Activated CD4-positive, alpha-beta memory T cell treated with anti-CD3 and anti-CD28 coated beads, Interleukin-2, amount 10 ng/mL, durations not matched to agents 7 days and 5 days (primary cell): ENCODE data around the gene SLBP. TPM values are rescaled to one million over a fixed set of nuclear protein-coding genes. Genes with fewer than 3 reads are reported as not detected.

Source experiments
- CTCF ChIA-PET: fragments of 350-600 bp; sonication (Branson Sonifier 250); formaldehyde crosslinking; loops from one replicate; lab custom pipeline; 2021; ENCODE audit warnings: antibody characterized with exemption, inconsistent platforms; lab: Charles Lee
- POLR2A ChIA-PET: fragments of 350-600 bp; sonication (Branson Sonifier 250); formaldehyde crosslinking; loops from one replicate; lab custom pipeline; 2021; ENCODE audit warnings: antibody characterized with exemption; lab: Charles Lee
- DNase-seq: peaks from one replicate; pipeline ENCODE4 v3.0.0-alpha.2; 2020
- H3K27ac Mint-ChIP-seq: one replicate; pipeline ENCODE4 v1.8.0; 2021; ENCODE audit warnings: mild to moderate bottlenecking, mixed read lengths
- H3K27me3 Mint-ChIP-seq: one replicate; pipeline ENCODE4 v1.8.0; 2021; ENCODE audit warnings: mixed read lengths
- H3K36me3 Mint-ChIP-seq: one replicate; pipeline ENCODE4 v1.8.0; 2021; ENCODE audit warnings: low read depth, mixed read lengths
- H3K4me1 Mint-ChIP-seq: one replicate; pipeline ENCODE4 v1.8.0; 2021; ENCODE audit warnings: mixed read lengths
- H3K4me3 Mint-ChIP-seq: one replicate; pipeline ENCODE4 v1.8.0; 2021; ENCODE audit warnings: mild to moderate bottlenecking, mixed read lengths
- H3K9me3 Mint-ChIP-seq: one replicate; pipeline ENCODE4 v1.8.0; 2021; ENCODE audit warnings: mixed read lengths
- total RNA-seq, 2 experiments: library from RNA; stranded (reverse); gene quantifications; one replicate each; pipeline ENCODE4 v1.2.3, GENCODE V29; 2021

Gene SLBP
- total RNA-seq, 2 experiments from 2014 or later: 105 to 107 TPM

DNA sequence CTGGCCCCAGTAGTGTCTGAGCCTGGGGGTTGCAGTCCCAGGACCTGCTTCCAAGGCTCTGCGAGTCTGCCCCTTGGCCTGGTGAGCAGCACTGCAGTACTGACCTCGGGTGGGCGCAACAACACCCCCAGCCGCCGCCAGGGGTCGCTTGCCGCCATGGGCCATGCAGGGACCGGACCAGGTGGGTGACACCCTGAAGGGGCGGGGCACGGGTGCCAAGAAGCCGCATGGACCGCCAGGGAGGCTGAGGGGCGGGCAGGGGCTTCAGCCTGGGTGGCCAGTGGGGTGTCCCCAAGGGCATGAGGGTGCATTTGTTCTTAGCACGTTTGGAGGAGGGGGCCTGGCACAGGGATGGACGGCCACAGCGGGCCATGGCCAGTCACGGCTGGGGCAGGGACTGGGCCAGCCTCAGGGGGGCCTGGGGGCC lies 34.2 kb upstream of the SLBP start:
- Mint-ChIP-seq H3K9me3 (no peaks in the 10 kb centered on the region), H3K27me3 (no peaks in the 10 kb centered on the region), H3K4me3 (no peak overlapping the region), H3K27ac (no peak overlapping the region), H3K4me1 (no peaks in the 10 kb centered on the region), H3K36me3 (peaks cover 34% of the 10 kb centered on the region)
- DNase-seq: peak; percentile 79
- POLR2A ChIA-PET: no interaction called here
- CTCF ChIA-PET: interaction anchor here (2.2 to 2.6 kb wide), 2 partner anchors 63 to 66 kb away, joined by 11 to 13 read pairs; no protein-coding TSS in a partner anchor

DNA sequence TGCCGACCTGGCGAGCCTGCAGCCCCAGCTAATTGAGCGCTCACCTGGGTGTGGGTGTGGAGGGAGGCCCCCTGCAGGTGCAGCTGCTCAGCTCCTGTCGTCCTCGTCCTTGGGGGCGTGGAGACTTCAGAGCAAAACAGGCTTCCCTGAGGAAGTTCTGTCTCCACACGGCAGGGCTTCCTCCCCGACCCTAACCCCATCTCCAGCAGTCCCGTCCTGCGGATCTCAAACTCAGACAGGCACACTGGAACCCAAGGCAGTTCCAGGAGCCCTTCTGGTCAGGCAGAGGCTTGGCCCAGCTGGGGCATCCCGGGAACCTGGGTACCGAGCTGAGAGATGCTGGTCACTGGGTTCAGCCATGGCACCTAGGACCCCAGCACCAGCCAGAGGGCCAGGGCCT lies 33.6 kb upstream of the SLBP start:
- H3K36me3 Mint-ChIP-seq: peaks cover 40% of the 10 kb centered on the region
- H3K4me1 Mint-ChIP-seq: no peaks in the 10 kb centered on the region
- H3K9me3 Mint-ChIP-seq: no peaks in the 10 kb centered on the region
- H3K4me3 Mint-ChIP-seq: no peak overlapping the region
- H3K27ac Mint-ChIP-seq: no peak overlapping the region
- POLR2A ChIA-PET: no interaction called here
- CTCF ChIA-PET: interaction anchor here (1.2 to 2.2 kb wide), 4 partner anchors 15 to 64 kb away, joined by 4 to 13 read pairs (median 6); no protein-coding TSS in a partner anchor
- H3K27me3 Mint-ChIP-seq: no peaks in the 10 kb centered on the region
- DNase-seq: no peak

DNA sequence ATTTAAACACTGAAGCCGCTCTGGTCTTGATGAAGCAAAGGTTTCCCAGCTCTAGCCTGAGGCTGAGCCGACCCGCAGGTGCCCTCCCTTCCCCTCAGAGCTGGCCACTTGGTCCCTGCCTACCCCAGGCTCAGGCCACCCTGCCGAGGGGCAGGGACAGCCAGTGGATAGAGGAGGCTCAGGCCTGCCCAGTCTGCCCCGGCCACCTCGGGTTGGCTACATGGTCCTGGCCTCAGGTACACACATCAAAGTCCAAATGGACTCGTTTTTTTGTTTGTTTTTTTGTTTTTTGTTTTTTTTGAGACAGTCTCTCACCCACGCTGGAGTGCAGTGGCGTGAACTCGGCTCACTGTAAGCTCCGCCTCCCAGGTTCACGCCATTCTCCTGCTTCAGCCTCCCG lies 33.0 kb upstream of the SLBP start:
- no peak for DNase-seq
- Mint-ChIP-seq H3K27me3 (no peaks in the 10 kb centered on the region), H3K4me3 (no peak overlapping the region), H3K9me3 (no peaks in the 10 kb centered on the region), H3K36me3 (peaks cover 45% of the 10 kb centered on the region), H3K27ac (no peak overlapping the region), H3K4me1 (no peaks in the 10 kb centered on the region)
- CTCF ChIA-PET: interaction anchor here (1.2 to 2.2 kb wide), 4 partner anchors 15 to 64 kb away, joined by 4 to 13 read pairs (median 6); no protein-coding TSS in a partner anchor
- POLR2A ChIA-PET: interaction anchor here (1.0 to 1.2 kb wide), 2 partner anchors 125 to 130 kb away, joined by 3 read pairs; no protein-coding TSS in a partner anchor

DNA sequence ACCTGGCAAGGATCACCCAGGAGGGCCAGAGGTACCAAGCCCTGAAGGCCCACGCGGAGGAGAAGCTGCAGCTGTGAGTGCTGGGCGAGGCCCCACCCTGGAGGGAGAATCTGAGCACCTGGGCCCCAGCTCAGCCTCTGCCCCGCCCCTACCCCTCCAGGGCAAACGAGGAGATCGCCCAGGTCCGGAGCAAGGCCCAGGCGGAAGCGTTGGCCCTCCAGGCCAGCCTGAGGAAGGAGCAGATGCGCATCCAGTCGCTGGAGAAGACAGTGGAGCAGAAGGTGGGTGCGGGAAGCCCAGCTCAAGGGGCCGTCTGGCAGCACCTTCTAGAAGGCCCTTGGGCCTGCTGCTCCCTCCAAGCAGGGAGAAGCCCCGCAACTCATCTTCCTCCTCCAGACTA lies 32.4 kb upstream of the SLBP start:
- Mint-ChIP-seq H3K4me3 (no peak overlapping the region), H3K27ac (no peak overlapping the region), H3K27me3 (no peaks in the 10 kb centered on the region), H3K4me1 (no peaks in the 10 kb centered on the region), H3K36me3 (peaks cover 48% of the 10 kb centered on the region), H3K9me3 (no peaks in the 10 kb centered on the region)
- CTCF ChIA-PET: interaction anchor here (0.9 to 2.2 kb wide), 6 partner anchors 14 to 65 kb away, joined by 3 to 13 read pairs (median 5); no protein-coding TSS in a partner anchor
- POLR2A ChIA-PET: interaction anchor here (0.8 to 1.2 kb wide), 4 partner anchors 8 to 130 kb away, joined by 3 read pairs; no protein-coding TSS in a partner anchor
- DNase-seq: no peak

DNA sequence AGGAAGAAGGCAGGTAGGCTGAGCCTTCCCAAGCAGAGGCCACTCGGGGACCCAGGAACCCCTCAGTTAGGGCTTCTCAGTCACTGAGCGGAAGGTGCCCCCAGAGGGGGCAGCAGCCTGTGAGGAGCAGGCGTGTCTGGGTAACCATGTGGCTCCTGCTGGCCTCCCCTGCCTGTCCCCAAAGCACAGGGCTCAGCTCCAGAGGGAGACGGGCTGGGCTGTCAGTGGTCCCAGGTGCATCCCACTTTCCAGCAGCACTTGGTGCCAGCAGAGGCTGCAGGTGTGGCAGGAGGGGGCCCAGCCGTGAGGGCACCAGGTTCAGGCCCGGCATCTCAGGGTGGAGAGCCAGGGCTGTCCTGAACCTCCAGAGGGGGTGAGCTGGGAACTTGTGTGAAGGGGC lies 31.9 kb upstream of the SLBP start:
- Mint-ChIP-seq H3K4me1 (no peaks in the 10 kb centered on the region), H3K9me3 (no peaks in the 10 kb centered on the region)

DNA sequence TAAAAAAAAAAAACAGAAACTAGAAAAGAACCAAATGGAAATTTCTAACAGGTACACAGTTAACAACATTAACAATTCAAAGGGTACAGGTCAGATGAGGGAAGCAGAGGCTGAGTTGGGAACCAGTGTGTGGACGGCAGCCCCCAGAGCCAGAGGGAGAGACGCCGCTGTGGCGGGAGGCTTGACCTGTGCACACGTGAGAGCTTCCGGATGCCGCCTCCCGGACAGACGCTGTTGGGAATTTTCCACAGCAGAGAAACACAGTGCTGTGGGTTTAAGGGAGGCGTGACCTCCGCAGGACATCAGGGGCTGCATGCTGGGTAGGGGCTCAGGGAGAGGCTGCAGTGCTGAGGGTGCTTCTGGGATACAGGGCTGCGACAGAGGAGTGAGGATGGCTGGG lies 31.4 kb upstream of the SLBP start:
- Mint-ChIP-seq H3K4me1 (no peaks in the 10 kb centered on the region), H3K27me3 (no peaks in the 10 kb centered on the region), H3K9me3 (peaks cover 4% of the 10 kb centered on the region), H3K36me3 (peaks cover 58% of the 10 kb centered on the region), H3K27ac (no peak overlapping the region), H3K4me3 (no peak overlapping the region)
- CTCF ChIA-PET: interaction anchor here (1.0 kb wide), 1 partner anchor 50 kb away, joined by 3 read pairs; no protein-coding TSS in a partner anchor
- DNase-seq: no peak
- POLR2A ChIA-PET: interaction anchor here (1.0 to 1.2 kb wide), 2 partner anchors 23 to 31 kb away, joined by 3 read pairs; partner anchors contain the start of genes SLBP, TACC3 and TMEM129

More for the DNA sequence above, 31.9 kb upstream of the SLBP start:
- Mint-ChIP-seq H3K36me3 (peaks cover 53% of the 10 kb centered on the region), H3K27ac (no peak overlapping the region), H3K27me3 (no peaks in the 10 kb centered on the region), H3K4me3 (no peak overlapping the region)
- ChIA-PET CTCF (interaction anchor here (0.9 to 2.2 kb wide), 3 partner anchors 19 to 66 kb away, joined by 3 to 13 read pairs (median 3); no protein-coding TSS in a partner anchor), POLR2A (interaction anchor here (0.8 to 1.2 kb wide), 5 partner anchors 8 to 131 kb away, joined by 3 read pairs; partner anchors contain the start of gene SLBP)
- DNase-seq: no peak

DNA sequence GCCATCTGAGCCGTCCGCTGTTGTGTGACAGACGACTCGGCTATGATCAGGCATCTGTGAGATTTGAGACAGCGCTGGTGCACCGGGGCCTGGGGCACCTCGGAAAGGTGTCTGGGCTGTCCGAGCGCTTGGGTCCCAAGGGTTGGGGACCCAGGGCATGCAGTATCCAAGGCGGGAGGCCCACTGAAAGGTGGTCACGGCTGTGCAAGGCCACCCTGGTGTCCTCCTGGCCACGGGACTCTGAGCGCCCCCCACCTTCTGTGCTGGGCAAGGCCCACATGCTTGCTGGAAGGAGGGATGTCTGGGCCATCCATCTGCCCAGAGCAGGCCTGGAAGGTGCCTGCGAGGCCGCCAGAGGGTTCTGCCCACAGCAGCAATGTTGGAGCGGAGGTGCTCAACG lies 29.1 kb upstream of the SLBP start:
- DNase-seq: no peak
- ChIA-PET POLR2A (interaction anchor here (0.8 to 1.3 kb wide), 3 partner anchors 11 to 48 kb away, joined by 4 to 8 read pairs (median 4); no protein-coding TSS in a partner anchor), CTCF (no interaction called here)
- Mint-ChIP-seq H3K4me1 (no peaks in the 10 kb centered on the region), H3K4me3 (no peak overlapping the region), H3K27ac (no peak overlapping the region), H3K36me3 (peaks cover 80% of the 10 kb centered on the region), H3K9me3 (peaks cover 12% of the 10 kb centered on the region), H3K27me3 (no peaks in the 10 kb centered on the region)

DNA sequence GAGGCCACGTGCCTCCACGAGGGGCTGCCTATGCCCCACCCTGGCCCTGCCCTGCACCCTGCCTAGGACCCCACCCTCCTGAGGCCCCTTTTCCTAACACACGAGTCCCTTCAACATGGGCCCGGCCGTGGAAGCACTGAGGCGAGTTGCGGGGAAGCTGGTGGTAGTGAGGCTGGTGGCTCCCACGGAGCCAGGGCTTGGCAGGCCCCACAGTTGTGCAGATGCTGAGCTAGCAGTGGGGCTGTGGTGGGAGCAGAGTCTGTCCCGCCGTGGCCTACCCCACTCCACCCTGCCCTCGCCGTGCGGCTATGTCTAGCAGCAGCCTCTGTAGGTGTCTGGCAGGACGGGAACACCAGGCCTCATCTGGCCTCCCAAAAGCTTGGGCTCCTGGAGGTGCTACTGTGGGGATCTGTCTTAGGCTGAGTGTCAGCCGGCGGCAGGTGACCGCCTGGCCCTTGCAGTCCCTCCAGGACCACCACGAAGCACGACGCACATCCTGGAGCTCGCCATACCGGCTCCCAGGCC lies 28.0 kb upstream of the SLBP start:
- ChIA-PET POLR2A (interaction anchor here (1.0 to 1.2 kb wide), 3 partner anchors 34 to 69 kb away, joined by 3 read pairs; no protein-coding TSS in a partner anchor), CTCF (interaction anchor here (1.4 kb wide), 1 partner anchor 46 kb away, joined by 5 read pairs; no protein-coding TSS in a partner anchor)
- peaks cover 12% of the 10 kb centered on the region for H3K9me3 Mint-ChIP-seq
- no peak overlapping the region for H3K27ac Mint-ChIP-seq
- no peaks in the 10 kb centered on the region for H3K4me1 Mint-ChIP-seq
- H3K4me3 Mint-ChIP-seq: no peak overlapping the region
- no peaks in the 10 kb centered on the region for H3K27me3 Mint-ChIP-seq
- DNase-seq: no peak
- peaks cover 85% of the 10 kb centered on the region for H3K36me3 Mint-ChIP-seq

DNA sequence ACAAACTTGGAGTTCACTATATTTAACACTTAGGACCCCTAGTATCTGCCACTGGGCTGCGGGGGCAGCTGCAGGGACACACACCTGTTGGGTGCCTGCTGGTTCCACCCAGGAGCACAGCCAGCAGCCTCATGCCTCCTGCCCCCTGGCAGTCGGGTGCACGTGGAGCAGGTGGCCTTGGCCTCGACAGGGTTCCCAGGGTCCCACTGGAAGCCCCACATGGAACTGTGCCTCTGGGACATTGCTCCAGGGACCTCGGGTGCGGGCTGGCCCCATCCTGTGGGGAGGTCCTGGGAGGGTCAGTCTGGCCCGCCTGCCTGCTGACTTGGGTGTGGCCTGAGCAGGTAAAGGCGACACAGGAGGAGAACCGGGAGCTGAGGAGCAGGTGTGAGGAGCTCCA lies 27.2 kb upstream of the SLBP start:
- ChIA-PET POLR2A (interaction anchor here (1.2 kb wide), 1 partner anchor 70 kb away, joined by 3 read pairs; no protein-coding TSS in a partner anchor), CTCF (interaction anchor here (1.4 kb wide), 1 partner anchor 45 kb away, joined by 5 read pairs; no protein-coding TSS in a partner anchor)
- Mint-ChIP-seq H3K36me3 (peaks cover 87% of the 10 kb centered on the region), H3K27me3 (no peaks in the 10 kb centered on the region), H3K4me1 (no peaks in the 10 kb centered on the region), H3K27ac (no peak overlapping the region), H3K9me3 (peaks cover 12% of the 10 kb centered on the region), H3K4me3 (no peak overlapping the region)
- DNase-seq: no peak

DNA sequence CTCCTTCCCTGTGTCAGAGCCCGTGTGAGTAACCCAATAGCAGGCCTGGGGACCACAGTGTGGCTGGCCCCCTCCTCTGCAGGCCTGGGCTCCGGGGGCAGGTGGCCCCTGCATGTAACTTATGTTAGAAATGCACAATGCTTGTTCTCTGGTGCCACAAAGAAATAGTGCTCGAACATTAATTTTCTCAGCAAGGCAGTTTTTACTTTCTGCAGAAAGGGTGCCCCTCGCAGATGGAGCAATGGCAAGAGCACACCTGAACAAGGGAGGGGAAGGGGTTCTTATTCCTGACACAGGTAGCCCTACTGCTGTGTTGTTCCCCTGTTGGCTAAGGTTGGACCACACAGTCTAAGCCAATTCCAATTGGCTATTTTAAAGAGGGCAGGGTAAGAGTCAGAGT lies 26.3 kb upstream of the SLBP start:
- no peak overlapping the region for H3K4me3 Mint-ChIP-seq

DNA sequence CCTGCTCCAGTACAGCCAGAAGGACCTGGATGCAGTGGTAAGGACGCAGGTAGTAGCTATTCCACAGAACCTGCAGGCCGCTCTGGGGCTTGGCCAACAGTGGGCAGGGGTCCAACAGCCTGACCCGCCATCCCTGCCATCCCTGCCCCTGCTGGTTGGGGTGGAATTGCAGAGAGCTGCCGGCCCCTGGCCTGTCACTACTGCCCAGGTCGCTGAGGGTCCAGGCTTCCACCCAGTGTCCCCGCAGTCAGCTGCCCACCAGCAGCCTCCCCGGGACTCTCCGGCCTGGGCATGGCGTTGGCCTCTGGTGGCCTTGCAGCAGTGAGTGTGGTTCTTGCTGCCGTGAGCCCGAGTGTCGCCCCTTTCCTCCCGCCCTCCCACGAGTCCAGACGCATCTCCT lies 25.5 kb upstream of the SLBP start:
- DNase-seq: no peak
- H3K27ac Mint-ChIP-seq: no peak overlapping the region
- ChIA-PET CTCF (interaction anchor here (0.7 kb wide), 1 partner anchor 10 kb away, joined by 4 read pairs; no protein-coding TSS in a partner anchor), POLR2A (interaction anchor here (1.2 to 1.7 kb wide), 2 partner anchors 11 to 14 kb away, joined by 4 read pairs; no protein-coding TSS in a partner anchor)
- no peaks in the 10 kb centered on the region for H3K4me1 Mint-ChIP-seq
- peaks cover 91% of the 10 kb centered on the region for H3K36me3 Mint-ChIP-seq
- no peaks in the 10 kb centered on the region for H3K27me3 Mint-ChIP-seq
- no peak overlapping the region for H3K4me3 Mint-ChIP-seq
- H3K9me3 Mint-ChIP-seq: peaks cover 12% of the 10 kb centered on the region

More for the DNA sequence above, 26.3 kb upstream of the SLBP start:
- CTCF ChIA-PET: no interaction called here
- Mint-ChIP-seq H3K36me3 (peaks cover 89% of the 10 kb centered on the region), H3K4me1 (no peaks in the 10 kb centered on the region), H3K9me3 (peaks cover 12% of the 10 kb centered on the region), H3K27me3 (no peaks in the 10 kb centered on the region), H3K27ac (no peak overlapping the region)
- no peak for DNase-seq
- POLR2A ChIA-PET: no interaction called here

DNA sequence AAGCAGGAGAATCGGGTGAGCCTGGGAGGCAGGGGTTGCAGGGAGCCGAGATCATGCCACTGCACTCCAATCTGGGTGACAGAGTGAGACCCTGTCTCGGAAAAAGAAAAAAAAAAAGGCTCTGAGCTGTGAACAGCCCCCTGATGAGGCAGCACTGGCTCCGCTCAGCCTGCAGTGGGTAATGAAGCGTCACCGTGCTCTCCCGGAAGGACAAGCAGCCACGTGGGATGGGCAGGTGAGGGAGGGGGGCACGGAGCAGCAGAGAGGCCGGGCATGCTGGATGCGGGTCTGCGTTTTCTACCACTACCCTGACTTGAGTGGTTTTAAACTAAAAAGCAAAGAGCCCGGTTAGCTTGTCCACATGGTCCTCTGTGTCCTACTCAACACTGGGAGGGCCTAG lies 24.7 kb upstream of the SLBP start:
- Mint-ChIP-seq H3K27me3 (no peaks in the 10 kb centered on the region), H3K4me3 (no peak overlapping the region), H3K27ac (no peak overlapping the region), H3K4me1 (peaks cover under 1% of the 10 kb centered on the region), H3K36me3 (peaks cover 90% of the 10 kb centered on the region), H3K9me3 (peaks cover 12% of the 10 kb centered on the region)
- POLR2A ChIA-PET: interaction anchor here (1.2 to 1.7 kb wide), 2 partner anchors 12 to 14 kb away, joined by 4 read pairs; no protein-coding TSS in a partner anchor
- CTCF ChIA-PET: no interaction called here
- DNase-seq: no peak

DNA sequence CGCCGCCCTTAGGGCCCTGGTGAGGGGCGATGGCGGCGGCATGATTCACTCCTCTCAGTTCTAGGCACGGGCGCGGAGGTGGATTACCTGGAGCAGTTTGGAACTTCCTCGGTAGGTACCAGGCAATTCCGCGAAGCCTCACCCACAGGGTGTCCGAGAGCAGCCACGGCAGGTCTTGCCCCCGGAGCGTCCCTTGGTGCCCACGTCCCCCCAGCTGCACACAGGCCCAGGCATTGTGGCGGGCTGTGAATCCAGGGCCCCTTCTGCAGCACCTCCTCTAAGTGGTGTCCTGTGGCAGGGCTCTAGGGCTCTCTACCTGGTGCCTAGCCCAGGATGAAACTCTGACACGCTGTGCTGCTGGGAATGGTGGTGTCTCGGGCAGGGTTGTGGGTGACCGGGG lies 23.1 kb upstream of the SLBP start:
- peaks cover 15% of the 10 kb centered on the region for H3K4me1 Mint-ChIP-seq
- H3K27ac Mint-ChIP-seq: no peak overlapping the region
- H3K9me3 Mint-ChIP-seq: peaks cover 12% of the 10 kb centered on the region
- no peak for DNase-seq
- CTCF ChIA-PET: no interaction called here
- H3K4me3 Mint-ChIP-seq: no peak overlapping the region
- peaks cover 89% of the 10 kb centered on the region for H3K36me3 Mint-ChIP-seq
- no peaks in the 10 kb centered on the region for H3K27me3 Mint-ChIP-seq
- POLR2A ChIA-PET: no interaction called here
